ENCODE measurements around the gene ELAPOR2.
"Not testable (repeated sequence)": the region's sequence is repeated elsewhere in the genome, so short reads cannot be mapped to it uniquely, and the experiment has no call there.

ELAPOR2 gene

DNA sequence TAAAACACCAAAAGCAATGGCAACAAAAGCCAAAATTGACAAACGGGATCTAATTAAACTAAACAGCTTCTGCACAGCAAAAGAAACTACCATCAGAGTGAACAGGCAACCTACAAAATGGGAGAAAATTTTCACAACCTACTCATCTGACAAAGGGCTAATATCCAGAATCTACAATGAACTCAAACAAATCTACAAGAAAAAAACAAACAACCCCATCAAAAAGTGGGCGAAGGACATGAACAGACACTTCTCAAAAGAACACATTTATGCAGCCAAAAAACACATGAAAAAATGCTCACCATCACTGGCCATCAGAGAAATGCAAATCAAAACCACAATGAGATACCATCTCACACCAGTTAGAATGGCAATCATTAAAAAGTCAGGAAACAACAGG lies 14.7 kb downstream of the ELAPOR2 start:
- DNase-seq = not testable (repeated sequence)

DNA sequence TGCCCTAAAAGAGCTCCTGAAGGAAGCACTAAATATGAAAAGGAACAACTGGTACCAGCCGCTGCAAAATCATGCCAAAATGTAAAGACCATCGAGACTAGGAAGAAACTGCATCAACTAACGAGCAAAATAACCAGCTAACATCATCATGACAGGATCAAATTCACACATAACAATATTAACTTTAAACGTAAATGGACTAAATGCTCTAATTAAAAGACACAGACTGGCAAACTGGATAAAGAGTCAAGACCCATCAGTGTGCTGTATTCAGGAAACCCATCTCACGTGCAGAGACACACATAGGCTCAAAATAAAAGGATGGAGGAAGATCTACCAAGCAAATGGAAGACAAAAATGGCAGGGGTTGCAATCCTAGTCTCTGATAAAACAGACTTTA lies 17.9 kb downstream of the ELAPOR2 start:
- DNase-seq = not testable (repeated sequence)

DNA sequence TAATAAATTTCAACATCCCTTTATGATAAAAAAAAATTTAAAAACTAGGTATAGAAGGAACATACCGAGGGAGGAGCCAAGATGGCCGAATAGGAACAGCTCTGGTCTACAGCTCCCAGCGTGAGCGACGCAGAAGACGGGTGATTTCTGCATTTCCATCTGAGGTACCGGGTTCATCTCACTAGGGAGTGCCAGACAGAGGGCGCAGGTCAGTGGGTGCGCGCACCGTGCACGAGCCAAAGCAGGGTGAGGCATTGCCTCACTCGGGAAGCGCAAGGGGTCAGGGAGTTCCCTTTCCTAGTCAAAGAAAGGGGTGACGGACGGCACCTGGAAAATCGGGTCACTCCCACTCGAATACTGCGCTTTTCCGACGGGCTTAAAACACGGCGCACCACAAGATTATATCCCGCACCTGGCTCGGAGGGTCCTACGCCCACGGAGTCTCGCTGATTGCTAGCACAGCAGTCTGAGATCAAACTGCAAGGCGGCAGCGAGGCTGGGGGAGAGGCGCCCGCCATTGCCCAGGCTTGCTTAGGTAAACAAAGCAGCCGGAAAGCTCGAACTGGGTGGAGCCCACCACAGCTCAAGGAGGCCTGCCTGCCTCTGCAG lies 19.7 kb downstream of the ELAPOR2 start:
- not testable (repeated sequence) for DNase-seq

DNA sequence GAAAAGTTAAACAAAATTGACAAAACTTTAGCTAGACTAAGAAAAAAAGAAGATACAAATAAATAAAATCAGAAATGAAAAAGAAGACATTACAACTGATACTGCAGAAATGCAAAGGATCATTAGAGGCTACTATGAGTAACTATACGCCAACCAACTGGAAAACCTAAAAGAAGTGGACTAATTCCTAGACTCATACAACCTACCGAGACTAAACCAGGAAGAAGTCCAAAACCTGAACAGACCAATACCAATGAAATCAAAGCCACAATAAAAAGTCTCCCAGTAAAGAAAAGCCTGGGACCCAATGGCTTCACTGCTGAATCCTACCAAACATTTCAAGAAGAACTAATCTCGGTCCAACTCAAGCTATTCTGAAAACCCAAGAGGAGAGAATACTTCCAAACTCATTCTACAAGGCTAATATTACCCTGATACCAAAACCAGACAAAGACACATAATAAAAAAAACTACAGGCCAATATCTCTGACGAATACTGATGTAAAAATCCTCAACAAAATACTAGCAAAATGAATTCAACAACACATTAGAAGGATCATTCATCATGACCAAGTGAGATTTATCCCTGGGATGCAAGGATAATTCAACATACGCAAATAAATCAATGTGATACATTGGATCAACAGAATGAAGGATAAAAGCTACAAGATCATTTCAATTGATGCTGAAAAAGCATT lies 20.3 kb downstream of the ELAPOR2 start:
- DNase-seq = no peak

DNA sequence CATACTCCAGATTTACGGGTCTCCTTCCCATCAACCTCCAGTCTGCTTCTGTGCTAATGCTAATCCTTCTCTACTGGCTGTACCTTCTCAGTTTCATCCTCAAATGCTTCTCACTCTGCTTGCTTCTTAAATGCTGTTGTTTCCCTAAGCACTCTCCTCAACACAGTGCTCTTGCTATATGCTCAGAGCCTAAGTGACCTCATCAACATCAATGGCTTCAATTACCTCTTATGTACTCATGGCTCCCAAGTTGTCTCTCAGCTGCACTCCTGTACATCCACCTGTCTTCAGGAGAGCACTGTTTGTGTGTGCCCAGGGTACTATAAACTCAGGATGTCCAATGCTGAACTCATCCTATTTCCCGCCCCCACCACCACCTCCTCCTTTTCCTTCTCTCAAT lies 22.5 kb downstream of the ELAPOR2 start:
- no peak for DNase-seq

DNA sequence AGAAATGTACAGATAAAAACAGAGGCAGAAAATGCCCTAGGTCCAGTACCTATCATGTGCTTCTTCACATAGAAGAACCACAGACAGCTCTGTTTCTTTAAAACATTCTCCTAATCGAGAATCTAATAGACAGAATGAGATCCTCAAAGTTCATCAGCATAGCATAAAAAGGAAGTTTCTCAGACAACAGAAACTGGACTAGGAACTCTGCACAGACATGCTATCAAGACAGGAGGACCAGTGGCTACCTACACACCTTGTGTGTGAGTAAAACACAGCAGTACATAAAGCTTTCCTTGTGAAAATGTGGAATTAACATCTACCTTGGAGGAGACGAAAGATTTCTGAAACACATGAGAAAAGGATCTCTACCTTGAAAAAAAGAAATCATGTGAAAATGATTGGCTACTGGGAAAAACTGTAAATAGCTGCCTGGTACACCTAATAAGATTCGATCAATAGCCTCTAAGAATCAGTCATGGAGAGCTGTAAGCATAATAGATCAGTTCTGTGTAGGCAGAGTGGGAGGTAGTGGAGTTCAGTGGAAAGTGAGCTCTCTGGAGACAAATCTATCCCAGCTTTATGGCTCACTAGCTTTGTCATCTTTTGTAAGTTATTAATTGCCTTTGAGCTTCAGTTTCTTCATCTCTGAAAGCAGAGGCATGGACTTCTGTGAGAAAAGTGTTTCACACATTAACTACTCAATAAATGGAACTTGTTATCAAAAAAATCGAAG lies 26.7 kb downstream of the ELAPOR2 start:
- DNase-seq = no peak

DNA sequence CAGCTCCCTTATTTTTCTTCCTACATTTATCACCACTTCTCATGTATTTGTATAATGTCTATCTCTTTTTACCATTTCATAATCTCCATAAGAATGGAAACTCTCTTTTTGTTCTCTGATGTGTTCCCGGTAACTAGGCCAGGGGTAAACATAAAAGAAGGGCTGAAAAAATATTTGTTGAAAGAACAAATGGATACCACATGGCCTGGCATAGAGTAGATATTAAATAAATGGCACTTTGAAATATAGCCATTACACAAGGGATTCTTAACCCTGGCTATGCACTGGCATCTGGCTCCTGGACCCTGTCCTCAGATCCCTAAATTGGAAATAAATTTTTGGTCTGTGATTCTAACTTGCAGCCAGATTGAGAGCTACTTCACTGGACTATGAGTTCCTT lies 30.4 kb downstream of the ELAPOR2 start:
- DNase-seq = no peak

DNA sequence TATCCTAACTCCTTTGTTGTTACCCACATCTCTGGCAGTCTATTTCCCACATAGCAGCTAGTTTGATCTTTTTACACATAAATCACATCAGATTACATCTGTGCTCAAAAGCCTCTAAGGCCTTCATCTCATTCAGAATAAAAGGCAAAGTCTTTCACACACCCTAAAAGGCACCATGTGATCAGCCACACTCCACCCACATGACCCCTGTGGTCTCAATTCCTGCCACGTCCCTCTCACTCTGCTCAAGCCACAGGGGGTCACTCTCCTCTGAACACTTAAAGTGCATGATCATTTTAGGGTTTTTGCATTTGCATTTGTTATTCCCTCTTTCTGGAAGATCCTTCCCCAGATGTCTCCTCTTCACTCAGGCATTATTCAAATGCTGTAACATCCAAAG lies 30.8 kb downstream of the ELAPOR2 start:
- DNase-seq = no peak

DNA sequence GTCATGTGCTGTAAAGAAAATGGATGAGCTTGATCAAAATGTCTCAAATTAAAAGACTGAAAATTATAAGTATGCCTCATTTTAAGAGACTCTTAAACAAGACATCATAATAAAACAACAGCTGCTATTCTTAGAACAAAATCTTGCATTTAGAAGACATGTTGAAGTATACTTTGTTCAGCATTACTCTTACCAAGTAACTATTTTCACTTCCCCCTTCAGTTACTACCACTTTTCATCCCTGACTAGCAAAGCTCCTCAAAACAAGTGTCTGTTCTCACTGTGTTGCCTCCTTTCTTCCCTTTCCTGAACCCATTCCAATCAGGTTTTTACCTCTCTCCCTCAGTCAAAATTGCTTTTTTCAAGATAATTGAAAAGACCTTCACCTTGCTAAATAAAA lies 31.6 kb downstream of the ELAPOR2 start:
- no peak for DNase-seq

DNA sequence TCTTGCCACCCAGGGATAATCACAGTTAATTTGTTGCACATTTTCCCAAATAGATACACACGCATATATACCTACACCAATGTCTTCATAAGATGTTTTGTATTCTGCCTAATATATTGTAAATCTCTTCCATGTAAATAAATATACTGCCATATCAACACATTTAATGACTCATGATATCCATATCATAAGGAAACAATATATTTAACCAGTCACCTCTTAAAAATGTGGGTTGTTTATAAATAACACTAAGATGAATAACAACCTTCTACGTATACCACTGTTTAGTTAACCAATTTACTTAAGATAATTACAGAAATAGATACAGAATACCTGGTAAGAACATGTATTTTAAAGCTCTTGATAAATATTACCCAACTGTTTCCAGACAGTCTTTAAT lies 38.2 kb downstream of the ELAPOR2 start:
- DNase-seq = no peak

DNA sequence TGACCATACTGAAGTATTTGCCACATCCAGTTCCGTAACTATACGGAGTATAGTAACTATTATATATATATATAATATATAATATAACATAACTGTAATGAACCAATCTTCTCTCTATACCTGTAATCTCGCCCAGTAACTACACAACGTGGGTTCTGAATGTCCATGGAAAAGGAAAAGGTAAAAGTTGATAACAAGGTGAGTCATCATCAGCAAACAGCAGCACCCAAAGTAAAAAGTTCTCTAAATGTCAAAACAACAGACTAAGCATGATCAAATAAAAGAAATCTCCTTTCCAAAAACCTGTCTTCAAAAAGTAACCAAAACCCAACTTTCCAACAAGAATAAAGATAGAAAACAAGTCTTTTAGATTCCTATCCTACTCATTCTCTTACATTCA lies 42.8 kb downstream of the ELAPOR2 start:
- DNase-seq = no peak

DNA sequence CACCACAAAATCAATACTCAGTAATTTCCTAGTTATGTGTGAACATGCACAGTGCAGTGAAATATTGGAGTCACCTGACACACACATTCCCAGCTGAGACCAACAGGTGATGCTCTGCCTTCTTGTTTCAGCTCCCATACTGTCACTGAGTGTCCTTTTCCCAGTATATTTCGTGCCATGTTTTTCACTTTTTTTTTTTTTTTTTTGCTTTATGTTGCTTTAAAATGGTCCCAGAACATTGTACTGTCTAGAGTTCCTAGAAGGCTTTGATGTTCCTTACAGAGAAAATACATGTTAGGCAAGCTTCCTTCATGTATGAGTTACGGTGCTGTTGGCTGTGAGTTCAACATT lies 45.6 kb downstream of the ELAPOR2 start:
- DNase-seq = no peak

DNA sequence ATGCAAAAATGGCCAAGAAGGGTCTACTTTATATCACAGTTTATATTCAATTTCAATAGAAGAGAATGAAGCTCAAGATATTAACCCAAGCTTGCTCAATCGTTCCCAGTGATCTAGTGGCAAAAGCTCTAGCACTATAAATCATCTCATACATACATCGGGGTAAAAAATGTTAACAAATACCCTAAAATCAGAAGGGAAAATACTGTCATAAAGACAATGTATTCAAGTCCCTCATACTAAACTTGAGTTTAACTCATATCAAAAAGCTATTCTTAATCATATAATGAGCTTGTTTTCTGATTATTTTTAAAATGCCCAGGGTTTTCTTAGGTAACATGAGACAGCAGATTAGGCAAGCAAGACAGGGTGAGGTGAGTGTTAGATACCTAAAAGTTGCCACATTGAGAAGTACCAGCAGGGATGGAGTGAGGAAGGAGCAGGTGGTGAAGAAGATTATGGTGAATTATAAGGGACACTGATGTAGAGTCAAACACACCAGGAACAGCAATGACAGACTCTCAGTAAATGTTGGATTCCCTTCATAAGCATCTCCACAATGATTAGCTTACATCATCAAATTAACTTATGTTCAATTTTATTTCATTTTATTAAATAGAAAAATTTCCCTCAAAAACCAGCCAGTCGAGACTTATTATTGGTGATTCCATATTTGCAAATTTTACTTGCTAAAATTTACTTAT lies 46.2 kb downstream of the ELAPOR2 start:
- no peak for DNase-seq
